ENCODE results near the gene CFAP410.

GRCh38 chr21:44332383-44332782 lies 6.8 kb downstream of the CFAP410 start:
- TF ChIP-seq POLR2A (IDR thresholded peaks at IDR 0.05) (no peak), CTCF (IDR thresholded peaks at IDR 0.05) (no peak)
